HEK293T (cell line): ENCODE results near the gene CNKSR3.

ENCODE experiments used
- CTCF ChIA-PET: fragments of 350-600 bp; formaldehyde crosslinking; extraction: SDS; loops from one replicate; lab custom pipeline; 2021; ENCODE audit warnings: antibody characterized with exemption, inconsistent platforms; lab: Yijun Ruan, JAX
- POLR2A ChIA-PET: fragments of 350-600 bp; formaldehyde crosslinking; extraction: SDS; loops from one replicate; lab custom pipeline; 2020; ENCODE audit warnings: antibody characterized with exemption, inconsistent platforms; lab: Yijun Ruan, JAX
- DNase-seq: peaks from one replicate; pipeline ENCODE4 v3.0.0; 2012; ENCODE audit warnings: mixed read lengths; ENCODE audit errors: extremely low spot score
- ARNT ChIP-seq: fragments of 450-650 bp; IDR thresholded peaks from 2 replicates; pipeline ENCODE4 v1.6.1; 2017; ENCODE audit warnings: mild to moderate bottlenecking
- BHLHE40 ChIP-seq: fragments of 450-650 bp; IDR thresholded peaks from 2 replicates; pipeline ENCODE4 v1.6.1; 2016; ENCODE audit warnings: mild to moderate bottlenecking, moderate library complexity, borderline replicate concordance
- CTBP1 ChIP-seq: fragments of 450-650 bp; IDR thresholded peaks from 2 replicates; pipeline ENCODE4 v1.6.1; 2016; ENCODE audit warnings: borderline replicate concordance
- ELF4 ChIP-seq: fragments of 450-650 bp; IDR thresholded peaks from 2 replicates; pipeline ENCODE4 v1.6.1; 2017; ENCODE audit warnings: antibody characterized with exemption
- FOXA1 ChIP-seq: fragments of 450-650 bp; IDR thresholded peaks from 2 replicates; pipeline ENCODE4 v1.6.1; 2016; ENCODE audit warnings: mild to moderate bottlenecking
- FOXK2 ChIP-seq: fragments of 450-650 bp; IDR thresholded peaks from 2 replicates; pipeline ENCODE4 v1.6.1; 2016; ENCODE audit warnings: mild to moderate bottlenecking
- FOXM1 ChIP-seq: fragments of 450-650 bp; IDR thresholded peaks from 2 replicates; pipeline ENCODE4 v1.6.1; 2017; ENCODE audit warnings: mild to moderate bottlenecking, borderline replicate concordance
- HDGF ChIP-seq: fragments of 450-650 bp; IDR thresholded peaks from 2 replicates; pipeline ENCODE4 v1.6.1; 2017; ENCODE audit warnings: antibody characterized with exemption, borderline replicate concordance
- L3MBTL2 ChIP-seq: fragments of 450-650 bp; conservative IDR thresholded peaks from 2 replicates; pipeline ENCODE4 v1.6.1; 2016; ENCODE audit warnings: mild to moderate bottlenecking
- LEF1 ChIP-seq: fragments of 450-650 bp; IDR thresholded peaks from 2 replicates; pipeline ENCODE4 v1.6.1; 2017; ENCODE audit warnings: mild to moderate bottlenecking, borderline replicate concordance
- NFRKB ChIP-seq: fragments of 450-650 bp; IDR thresholded peaks from 2 replicates; pipeline ENCODE4 v1.6.1; 2016; ENCODE audit warnings: mild to moderate bottlenecking, moderate library complexity
- SP1 ChIP-seq: fragments of 450-650 bp; IDR thresholded peaks from 2 replicates; pipeline ENCODE4 v1.6.1; 2017
- SUZ12 ChIP-seq: fragments of 450-650 bp; IDR thresholded peaks from 2 replicates; pipeline ENCODE4 v1.6.1; 2016; ENCODE audit warnings: mild to moderate bottlenecking
- TARDBP ChIP-seq: fragments of 450-650 bp; IDR thresholded peaks from 2 replicates; pipeline ENCODE4 v1.6.1; 2016
- ZNF384 ChIP-seq: fragments of 450-650 bp; IDR thresholded peaks from 2 replicates; pipeline ENCODE4 v1.6.1; 2016
- TF ChIP-seq, protein P1 (sequence below): fragments of 450-650 bp; IDR thresholded peaks from 2 replicates; pipeline ENCODE4 v1.6.1; 2016

The CNKSR3 gene

DNA sequence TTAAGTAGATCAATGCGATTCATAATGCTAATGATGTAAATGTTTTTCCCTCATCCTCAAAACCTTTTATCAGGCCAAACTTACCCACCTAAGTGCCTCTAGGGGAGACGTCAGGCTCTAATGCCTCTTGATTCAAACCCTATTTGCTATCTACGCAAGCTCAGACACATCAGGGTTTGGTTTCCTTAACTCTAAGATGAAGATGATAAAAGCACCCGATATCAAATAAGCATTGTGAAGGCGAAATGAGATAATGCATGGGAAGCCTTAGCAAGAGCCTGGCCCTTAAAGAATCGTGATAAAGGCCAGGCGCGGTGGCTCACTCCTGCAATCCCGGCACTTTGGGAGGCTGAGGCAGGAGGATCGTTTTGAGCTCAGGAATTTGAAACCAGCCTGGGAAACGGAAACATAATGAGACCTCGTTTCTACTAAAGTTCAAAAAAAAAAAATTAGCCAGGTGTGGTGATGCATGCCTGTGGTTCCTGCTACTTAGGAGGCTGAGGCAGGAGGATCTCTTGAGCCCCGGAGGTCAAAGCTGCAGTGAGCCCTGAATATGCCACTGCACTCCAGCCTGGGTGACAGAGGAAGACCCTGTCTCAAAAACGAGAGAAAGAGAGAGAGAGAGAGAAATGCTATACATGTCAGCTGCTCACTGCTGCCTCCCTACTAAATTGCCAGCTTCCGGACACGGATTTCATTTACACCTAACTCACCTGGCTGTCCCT lies 13.5 kb downstream of the CNKSR3 start:
- ChIA-PET CTCF (no interaction called here), POLR2A (interaction anchor here (1.2 kb wide), 1 partner anchor 13 kb away, joined by 4 read pairs; the partner anchor contains the start of gene CNKSR3)
- DNase-seq: no peak
- TF ChIP-seq CTBP1: no peak
- no peak for TF ChIP-seq SP1
- no peak for TF ChIP-seq SUZ12
- no peak for TF ChIP-seq ZNF384

DNA sequence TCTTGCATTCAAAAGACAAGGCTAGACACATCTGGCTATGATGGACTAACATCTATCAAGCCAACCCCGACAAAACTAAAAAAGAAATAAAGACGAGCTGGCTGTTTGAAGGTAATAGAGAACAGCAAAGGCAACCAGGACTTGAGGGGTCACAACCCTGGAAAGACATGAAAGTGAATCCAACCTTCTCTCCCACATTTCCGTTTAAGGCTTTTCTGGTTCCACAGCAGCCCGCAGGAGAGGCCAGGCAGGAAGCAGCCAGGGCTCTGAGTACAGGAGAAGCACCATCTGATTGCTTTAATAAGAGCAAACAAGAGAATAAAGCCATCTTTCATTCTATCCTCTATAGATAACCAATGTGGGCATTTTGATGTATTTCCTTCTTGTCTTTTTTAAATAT lies 14.3 kb downstream of the CNKSR3 start:
- ChIA-PET POLR2A (no interaction called here), CTCF (no interaction called here)
- DNase-seq: no peak
- TF ChIP-seq ELF4 (no peak), TARDBP (no peak), L3MBTL2 (no peak), BHLHE40 (no peak), LEF1 (no peak), ARNT (no peak), FOXM1 (no peak), SUZ12 (no peak), NFRKB (no peak), FOXK2 (no peak), CTBP1 (no peak), SP1 (no peak)
- TF ChIP-seq, protein P1, sequence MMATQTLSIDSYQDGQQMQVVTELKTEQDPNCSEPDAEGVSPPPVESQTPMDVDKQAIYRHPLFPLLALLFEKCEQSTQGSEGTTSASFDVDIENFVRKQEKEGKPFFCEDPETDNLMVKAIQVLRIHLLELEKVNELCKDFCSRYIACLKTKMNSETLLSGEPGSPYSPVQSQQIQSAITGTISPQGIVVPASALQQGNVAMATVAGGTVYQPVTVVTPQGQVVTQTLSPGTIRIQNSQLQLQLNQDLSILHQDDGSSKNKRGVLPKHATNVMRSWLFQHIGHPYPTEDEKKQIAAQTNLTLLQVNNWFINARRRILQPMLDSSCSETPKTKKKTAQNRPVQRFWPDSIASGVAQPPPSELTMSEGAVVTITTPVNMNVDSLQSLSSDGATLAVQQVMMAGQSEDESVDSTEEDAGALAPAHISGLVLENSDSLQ: no peak

DNA sequence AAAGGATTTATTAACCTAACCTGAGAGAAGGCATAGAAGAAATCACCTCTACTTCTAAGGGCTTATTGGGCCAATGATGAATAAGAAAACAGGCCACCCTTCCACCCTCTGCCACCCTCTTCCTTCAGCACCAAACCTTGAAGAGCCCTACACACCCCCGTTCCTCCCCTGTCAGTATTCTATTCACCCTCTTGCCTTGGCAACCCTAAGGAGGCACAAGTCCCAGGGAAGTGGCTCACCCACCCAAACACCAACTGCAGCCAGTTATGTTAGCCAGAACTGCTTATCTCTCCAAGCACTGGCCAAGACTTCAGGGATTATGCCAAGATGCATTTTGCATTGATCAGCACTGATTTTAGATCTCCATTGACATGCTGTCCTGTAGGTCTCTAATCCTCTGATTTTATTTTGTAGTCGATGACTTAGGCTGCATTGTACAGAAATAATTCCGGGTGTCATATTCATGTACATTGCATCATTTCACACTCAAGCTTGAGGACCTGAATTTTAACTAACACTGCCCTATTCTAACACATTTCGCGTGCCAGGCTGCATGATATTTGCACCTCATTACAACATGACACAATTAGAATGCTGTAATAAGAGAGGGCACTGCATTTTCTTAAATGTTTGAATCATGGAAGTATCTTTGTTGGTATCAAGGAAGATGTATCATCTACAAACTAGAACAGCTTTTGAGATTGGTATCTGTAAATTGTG lies 15.7 kb downstream of the CNKSR3 start:
- DNase-seq: no peak
- TF ChIP-seq, protein P1: no peak
- no peak for TF ChIP-seq NFRKB
- no peak for TF ChIP-seq LEF1
- TF ChIP-seq HDGF: no peak
- TF ChIP-seq FOXA1: no peak
- TF ChIP-seq ELF4: no peak
- no peak for TF ChIP-seq SP1
- TF ChIP-seq ZNF384: no peak
- CTCF ChIA-PET: no interaction called here
- POLR2A ChIA-PET: no interaction called here

DNA sequence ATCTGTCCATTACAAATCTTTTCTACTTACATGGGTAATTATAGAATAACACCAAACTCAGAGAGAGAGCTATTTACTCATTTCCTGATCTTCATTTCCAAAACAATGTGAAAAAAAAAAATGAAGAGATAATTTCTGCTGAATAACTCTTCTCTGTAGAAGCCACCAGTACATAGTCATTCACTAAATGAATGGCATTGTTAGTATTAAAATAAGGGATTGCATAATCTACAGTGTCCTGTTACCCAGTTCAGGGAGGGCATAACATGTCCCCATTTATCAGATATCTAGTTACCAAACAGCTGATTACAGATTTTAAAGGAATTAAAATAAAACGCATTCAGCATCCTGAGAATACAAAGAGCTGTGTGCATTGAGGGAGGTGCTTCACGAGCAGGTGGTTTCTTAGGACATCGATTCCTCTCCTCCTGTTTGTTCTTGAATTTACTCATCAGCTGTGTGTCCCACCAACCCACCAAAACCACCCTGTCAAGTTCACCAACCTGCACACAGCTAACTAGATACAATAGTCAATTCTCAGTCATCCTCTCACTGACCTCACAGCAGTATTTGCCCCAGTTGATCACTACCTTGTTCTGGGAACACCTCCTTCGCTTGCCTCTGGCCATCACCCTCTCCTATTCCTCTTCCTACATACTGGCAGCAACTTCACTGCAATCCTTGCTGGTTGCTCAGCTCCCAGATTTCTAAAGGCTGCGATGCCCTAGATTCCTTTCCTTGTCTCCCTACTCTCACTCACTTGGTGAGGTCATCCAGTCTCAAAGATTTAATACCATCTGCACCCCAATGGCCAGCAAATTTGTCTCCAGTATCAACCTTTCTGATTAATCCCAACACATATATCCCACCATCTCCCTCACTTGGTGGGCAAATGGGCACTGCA lies 18.7 kb downstream of the CNKSR3 start:
- no peak for DNase-seq
- TF ChIP-seq FOXM1 (no peak), FOXA1 (no peak), SUZ12 (no peak), ELF4 (no peak), HDGF (no peak), ZNF384 (no peak), ARNT (no peak), NFRKB (no peak), CTBP1 (no peak), L3MBTL2 (no peak), FOXK2 (no peak), BHLHE40 (no peak)
- TF ChIP-seq, protein P1: no peak
- POLR2A ChIA-PET: no interaction called here
- CTCF ChIA-PET: interaction anchor here (1.0 kb wide), 1 partner anchor 9 kb away, joined by 7 read pairs; no protein-coding TSS in a partner anchor

DNA sequence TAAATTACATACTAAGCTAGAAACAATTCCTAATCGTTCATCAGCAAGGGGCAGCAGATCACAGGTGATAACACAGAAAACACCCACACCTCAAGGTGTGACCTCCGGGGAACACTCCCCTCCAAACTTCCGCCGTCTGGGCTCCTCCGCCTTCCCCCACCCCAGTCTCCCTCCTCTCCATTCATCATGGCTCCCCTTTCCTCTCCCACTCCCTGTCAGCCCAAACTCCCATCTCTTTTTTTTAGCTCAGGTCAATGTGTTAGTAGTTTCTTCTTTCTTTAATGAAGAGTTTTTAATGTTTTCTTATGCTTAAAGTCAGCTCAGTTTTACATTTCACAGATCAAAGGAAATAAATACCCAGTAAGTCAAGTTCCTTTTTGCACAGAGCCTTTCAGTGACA lies 20.7 kb downstream of the CNKSR3 start:
- TF ChIP-seq FOXA1 (no peak), FOXK2 (no peak), L3MBTL2 (no peak), HDGF (no peak), FOXM1 (no peak), LEF1 (no peak), NFRKB (no peak), SUZ12 (no peak), TARDBP (no peak), ZNF384 (no peak), ELF4 (no peak), BHLHE40 (no peak), SP1 (no peak), CTBP1 (no peak), ARNT (no peak)
- TF ChIP-seq, protein P1: no peak
- CTCF ChIA-PET: interaction anchor here (2.6 kb wide), 1 partner anchor 11 kb away, joined by 7 read pairs; no protein-coding TSS in a partner anchor
- POLR2A ChIA-PET: no interaction called here

More for the DNA sequence above, 20.7 kb downstream of the CNKSR3 start:
- DNase-seq: no peak
